Panc1 (cell line): Measurements from ENCODE around the gene ARHGEF28.

ENCODE experiments used
- CTCF ChIP-seq: fragments of 450-650 bp; IDR thresholded peaks from 2 replicates; pipeline ENCODE4 v1.5.1; 2017; ENCODE audit warnings: mild to moderate bottlenecking
- TCF7L2 ChIP-seq: IDR thresholded peaks from 2 replicates; pipeline ENCODE4 v1.6.1; 2011; ENCODE audit warnings: mild to moderate bottlenecking, low read depth, low read length, inconsistent platforms

GRCh38 chr5:73901455-73901854 lies 275.5 kb downstream of the ARHGEF28 start:
- TF ChIP-seq CTCF, result peak; percentile 44
- TF ChIP-seq TCF7L2, result no peak
